GM06990 (cell line): Measurements from ENCODE around the gene IGF1R.

Source experiments
- DNase-seq: peaks from one replicate; pipeline ENCODE4 v3.0.0-alpha.2; 2011; ENCODE audit not compliant: insufficient read length; ENCODE audit errors: extremely low read depth
- H3K27me3 ChIP-seq: replicated peaks from 2 replicates; pipeline ENCODE4 v1.6.0; 2011; ENCODE audit warnings: low read length; ENCODE audit not compliant: control insufficient read depth, insufficient read depth
- H3K36me3 ChIP-seq: 2 replicates; pipeline ENCODE4 v1.5.1; 2011; ENCODE audit warnings: low read length; ENCODE audit not compliant: control insufficient read depth, insufficient read depth
- H3K4me3 ChIP-seq: replicated peaks from 2 replicates; pipeline ENCODE4 v1.5.1; 2011; ENCODE audit warnings: low read depth, mild to moderate bottlenecking, control low read depth, low read length
- CTCF ChIP-seq: IDR thresholded peaks from 2 replicates; pipeline ENCODE4 v1.5.1; 2011; ENCODE audit warnings: low read length, control low read depth, mild to moderate bottlenecking, inconsistent platforms; ENCODE audit not compliant: insufficient read depth, poor library complexity, severe bottlenecking

IGF1R gene

GRCh38 chr15:98952381-98952803 lies 304.1 kb downstream of the IGF1R start:
- H3K36me3 ChIP-seq = no peaks in the 10 kb centered on the region
- no peak overlapping the region; the same call in 1 of the 2 replicates for H3K4me3 ChIP-seq
- peak; percentile 59 for DNase-seq
- no peaks in the 10 kb centered on the region for H3K27me3 ChIP-seq
- no peak for TF ChIP-seq CTCF

GRCh38 chr15:98953000-98953787 lies 304.9 kb downstream of the IGF1R start:
- H3K36me3 ChIP-seq = no peaks in the 10 kb centered on the region
- DNase-seq = peak; percentile 56
- TF ChIP-seq CTCF = peak; percentile 19
- H3K4me3 ChIP-seq = no peak overlapping the region; the same call in 1 of the 2 replicates
- no peaks in the 10 kb centered on the region for H3K27me3 ChIP-seq

GRCh38 chr15:98953968-98954367 lies 305.6 kb downstream of the IGF1R start:
- no peak for TF ChIP-seq CTCF
- no peaks in the 10 kb centered on the region for H3K27me3 ChIP-seq
- no peaks in the 10 kb centered on the region for H3K36me3 ChIP-seq
- H3K4me3 ChIP-seq = no peak overlapping the region
- DNase-seq = no peak

- Histone ChIP-seq H3K27me3 (no peaks in the 10 kb centered on the region), H3K36me3 (no peaks in the 10 kb centered on the region), H3K4me3 (no peak overlapping the region)
- DNase-seq = no peak
- no peak for TF ChIP-seq CTCF
Observed at GRCh38 chr15:98954411-98954810, 306.1 kb downstream of the IGF1R start.

GRCh38 chr15:98955331-98955730 lies 307.0 kb downstream of the IGF1R start:
- Histone ChIP-seq H3K4me3 (no peak overlapping the region), H3K36me3 (no peaks in the 10 kb centered on the region), H3K27me3 (no peaks in the 10 kb centered on the region)
- TF ChIP-seq CTCF = no peak
- no peak for DNase-seq
